GM12892 (cell line): ENCODE results near the gene SNRNP25.

Experiments
- POLR2A ChIP-seq: IDR thresholded peaks from 2 replicates; pipeline ENCODE4 v1.6.1; 2011; ENCODE audit warnings: low read depth, low read length, control low read depth
- POLR2AphosphoS5 ChIP-seq: IDR thresholded peaks from 2 replicates; pipeline ENCODE4 v1.6.1; 2011; ENCODE audit warnings: low read depth, low read length, control low read depth
- TAF1 ChIP-seq: IDR thresholded peaks from 2 replicates; pipeline ENCODE4 v1.6.1; 2011; ENCODE audit warnings: low read depth, mild to moderate bottlenecking, control low read depth, low read length, borderline replicate concordance

GRCh38 chr16:50769-51591, 2.6 kb upstream of the SNRNP25 start:
- TF ChIP-seq POLR2A (no peak), POLR2AphosphoS5 (no peak), TAF1 (no peak)
